Smooth muscle cell of the brain vasculature (primary cell): ENCODE results near the gene ABCC6.
"Not testable (repeated sequence)": the region's sequence is repeated elsewhere in the genome, so short reads cannot be mapped to it uniquely, and the experiment has no call there.

ENCODE experiments used
- DNase-seq: peaks from one replicate; pipeline ENCODE4 v3.0.0-alpha.2; 2012; ENCODE audit warnings: low read depth, low spot score

ABCC6 gene

GRCh38 chr16:16190966-16191365, 32.3 kb downstream of the ABCC6 start:
- not testable (repeated sequence) for DNase-seq

- DNase-seq = no peak
Measured at GRCh38 chr16:16190546-16190945, 32.7 kb downstream of the ABCC6 start.

GRCh38 chr16:16189842-16190241, 33.5 kb downstream of the ABCC6 start:
- no peak for DNase-seq

GRCh38 chr16:16188827-16189226, 34.5 kb downstream of the ABCC6 start:
- no peak for DNase-seq

- no peak for DNase-seq
Measured at GRCh38 chr16:16186820-16187219, 36.5 kb downstream of the ABCC6 start.

GRCh38 chr16:16185095-16185494, 38.2 kb downstream of the ABCC6 start:
- no peak for DNase-seq

- no peak for DNase-seq
Measured at GRCh38 chr16:16184594-16184993, 38.7 kb downstream of the ABCC6 start.

- no peak for DNase-seq
Measured at GRCh38 chr16:16183562-16183961, 39.7 kb downstream of the ABCC6 start.

GRCh38 chr16:16182918-16183317, 40.4 kb downstream of the ABCC6 start:
- DNase-seq = no peak

- DNase-seq = not testable (repeated sequence)
Measured at GRCh38 chr16:16181748-16182147, 41.5 kb downstream of the ABCC6 start.

- no peak for DNase-seq
Measured at GRCh38 chr16:16178455-16179162, 44.7 kb downstream of the ABCC6 start.

- DNase-seq = no peak
Measured at GRCh38 chr16:16176328-16176727, 47.0 kb downstream of the ABCC6 start.

- no peak for DNase-seq
Measured at GRCh38 chr16:16175296-16175695, 48.0 kb downstream of the ABCC6 start.

- no peak for DNase-seq
Measured at GRCh38 chr16:16172991-16173390, 50.3 kb downstream of the ABCC6 start.

- no peak for DNase-seq
Measured at GRCh38 chr16:16171332-16171919, 51.9 kb downstream of the ABCC6 start.

- no peak for DNase-seq
Measured at GRCh38 chr16:16169615-16170014, 53.7 kb downstream of the ABCC6 start.

- DNase-seq = no peak
Measured at GRCh38 chr16:16168431-16168830, 54.9 kb downstream of the ABCC6 start.

- no peak for DNase-seq
Measured at GRCh38 chr16:16167927-16168326, 55.4 kb downstream of the ABCC6 start.

- DNase-seq = no peak
Measured at GRCh38 chr16:16166949-16167348, 56.3 kb downstream of the ABCC6 start.

- no peak for DNase-seq
Measured at GRCh38 chr16:16166085-16166484, 57.2 kb downstream of the ABCC6 start.

- DNase-seq = no peak
Measured at GRCh38 chr16:16164243-16164642, 59.1 kb downstream of the ABCC6 start.

- no peak for DNase-seq
Measured at GRCh38 chr16:16163571-16163970, 59.7 kb downstream of the ABCC6 start.

- DNase-seq = no peak
Measured at GRCh38 chr16:16163109-16163508, 60.2 kb downstream of the ABCC6 start.

GRCh38 chr16:16162591-16162990, 60.7 kb downstream of the ABCC6 start:
- no peak for DNase-seq
